ENCODE measurements around the gene NPR1. TPM values are rescaled to one million over a fixed set of nuclear protein-coding genes. Genes with fewer than 3 reads are reported as not detected.

NPR1 gene
- total and polyA plus RNA-seq, 2 of the 4 experiments (the other 2 are of a cell fraction): 0.02 TPM; not detected in 1

DNA sequence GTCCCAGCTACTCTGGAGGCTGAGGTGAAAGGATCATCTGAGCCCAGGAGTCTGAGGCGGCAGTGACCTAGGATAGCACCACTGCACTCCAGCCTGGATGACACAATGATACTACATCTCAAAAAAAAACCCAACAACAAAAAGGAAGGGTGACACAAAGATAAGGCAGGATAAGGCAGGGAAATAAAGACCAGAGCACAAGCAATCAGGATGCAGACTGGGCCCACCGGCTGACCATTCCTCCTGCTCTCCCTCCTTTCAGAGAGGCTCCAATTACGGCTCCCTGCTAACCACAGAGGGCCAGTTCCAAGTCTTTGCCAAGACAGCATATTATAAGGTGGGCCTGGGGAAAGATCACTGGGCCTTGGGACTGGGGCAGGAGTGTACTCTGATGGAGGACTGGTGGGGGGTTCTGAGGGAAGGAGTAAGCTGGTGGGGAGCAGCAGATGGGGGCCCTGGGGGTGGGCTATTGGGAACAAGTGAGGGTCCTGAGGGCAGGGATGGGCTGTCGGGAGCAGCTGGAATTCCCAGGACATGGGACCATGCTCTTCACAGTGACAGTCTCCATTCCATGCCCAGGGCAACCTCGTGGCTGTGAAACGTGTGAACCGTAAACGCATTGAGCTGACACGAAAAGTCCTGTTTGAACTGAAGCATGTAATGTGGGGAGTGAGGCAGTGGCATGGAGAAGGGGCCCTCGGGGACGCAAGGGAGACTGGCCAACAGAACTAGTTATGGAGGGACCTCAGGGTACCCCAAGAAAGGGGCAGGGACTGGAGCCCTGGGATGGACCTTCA, 7.3 kb downstream of the NPR1 start:
- ChIA-PET CTCF (no interaction called here), POLR2A (ENCODE audit: unreplicated experiment) (no interaction called here)
- dilution Hi-C loops (cut with HindIII; ENCODE audit: low sequenced_read_pairs, unreplicated experiment) (no loop called here), in situ Hi-C loops (cut with MboI; ENCODE audit: low sequenced_read_pairs) (no loop called here), intact Hi-C loops (cut with micrococcal nuclease) (no loop called here)
- no peak overlapping the region for H3K14ac ChIP-seq (replicated peaks; ENCODE audit: low read depth, low read length)
- no peak overlapping the region for H4K91ac ChIP-seq (ENCODE audit: insufficient read depth, low read depth, low read length)
- no peaks in the 10 kb centered on the region for H3K9me1 ChIP-seq (ENCODE audit: insufficient read depth, low read length)
- H3K79me1 ChIP-seq (ENCODE audit: low read depth in 1 of 2, low read length in 2 of 2): no peaks in the 10 kb centered on the region
- H3K4me1 ChIP-seq (ENCODE audit: control insufficient read depth, insufficient read depth, low read length): no peaks in the 10 kb centered on the region
- H3K36me3 ChIP-seq (ENCODE audit: control insufficient read depth, insufficient read depth, low read length): no peaks in the 10 kb centered on the region
- H4K8ac ChIP-seq (ENCODE audit: low read depth in 2 of 2, low read length in 2 of 2): no peak overlapping the region
- TF ChIP-seq, protein P1, sequence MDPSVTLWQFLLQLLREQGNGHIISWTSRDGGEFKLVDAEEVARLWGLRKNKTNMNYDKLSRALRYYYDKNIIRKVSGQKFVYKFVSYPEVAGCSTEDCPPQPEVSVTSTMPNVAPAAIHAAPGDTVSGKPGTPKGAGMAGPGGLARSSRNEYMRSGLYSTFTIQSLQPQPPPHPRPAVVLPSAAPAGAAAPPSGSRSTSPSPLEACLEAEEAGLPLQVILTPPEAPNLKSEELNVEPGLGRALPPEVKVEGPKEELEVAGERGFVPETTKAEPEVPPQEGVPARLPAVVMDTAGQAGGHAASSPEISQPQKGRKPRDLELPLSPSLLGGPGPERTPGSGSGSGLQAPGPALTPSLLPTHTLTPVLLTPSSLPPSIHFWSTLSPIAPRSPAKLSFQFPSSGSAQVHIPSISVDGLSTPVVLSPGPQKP (IDR thresholded peaks at IDR 0.05; ENCODE audit: borderline replicate concordance, low read depth, low read length): no peak
- TF ChIP-seq MAZ (IDR thresholded peaks at IDR 0.05; ENCODE audit: borderline replicate concordance, low read depth, low read length) (no peak), SMC3 (IDR thresholded peaks at IDR 0.05; ENCODE audit: low read depth, low read length) (no peak), BHLHE40 (IDR thresholded peaks at IDR 0.05; ENCODE audit: low read depth, low read length) (no peak), POLR2A (IDR thresholded peaks at IDR 0.05; ENCODE audit: low read depth, low read length) (no peak)
- TF ChIP-seq, protein P2, sequence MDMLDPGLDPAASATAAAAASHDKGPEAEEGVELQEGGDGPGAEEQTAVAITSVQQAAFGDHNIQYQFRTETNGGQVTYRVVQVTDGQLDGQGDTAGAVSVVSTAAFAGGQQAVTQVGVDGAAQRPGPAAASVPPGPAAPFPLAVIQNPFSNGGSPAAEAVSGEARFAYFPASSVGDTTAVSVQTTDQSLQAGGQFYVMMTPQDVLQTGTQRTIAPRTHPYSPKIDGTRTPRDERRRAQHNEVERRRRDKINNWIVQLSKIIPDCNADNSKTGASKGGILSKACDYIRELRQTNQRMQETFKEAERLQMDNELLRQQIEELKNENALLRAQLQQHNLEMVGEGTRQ (IDR thresholded peaks at IDR 0.05; ENCODE audit: low read depth, low read length): no peak
- H2AK5ac ChIP-seq (ENCODE audit: low read depth, low read length): no peak overlapping the region
- H3K9ac ChIP-seq (ENCODE audit: low read depth, low read length): no peak overlapping the region
- no peak overlapping the region for H3K4me2 ChIP-seq (ENCODE audit: low read depth, low read length)
- DNase-seq: no peak
- ATAC-seq (ENCODE audit: low read depth): no peak
- WGBS, 2 experiments (ENCODE audit: extremely low coverage in 2 of 2, insufficient read length in 1 of 2): 42% methylated on average over 6 of the region's 11 CpGs; no CpG with 5 or more reads in 1 of the 2 experiments
- H2BK120ac ChIP-seq (ENCODE audit: low read depth, low read length): no peak overlapping the region
- H3K9me3 ChIP-seq (ENCODE audit: control insufficient read depth, insufficient read depth, low read length): no peaks in the 10 kb centered on the region
- H3K4me3 ChIP-seq (ENCODE audit: insufficient read depth, low read depth, low read length): no peak overlapping the region
- no TSS peak for BruUV-seq (replicated peaks)
- no peak overlapping the region for H2AFZ ChIP-seq (replicated peaks; ENCODE audit: low read length, poor library complexity)
- no peak overlapping the region for H3K56ac ChIP-seq (ENCODE audit: extremely low read depth, insufficient read depth, low read length)
- H4K20me1 ChIP-seq (ENCODE audit: insufficient read depth, low read length): no peaks in the 10 kb centered on the region; the same call in 1 of the 2 replicates
- H4K5ac ChIP-seq (ENCODE audit: low read depth, low read length): no peak overlapping the region
- H3K23ac ChIP-seq (ENCODE audit: low read depth, low read length): no peak overlapping the region
- H3K27me3 ChIP-seq (ENCODE audit: control insufficient read depth, insufficient read depth, low read length): peaks cover 48% of the 10 kb centered on the region
- no peak overlapping the region for H3K4ac ChIP-seq (ENCODE audit: low read depth, low read length)
- H2AK9ac ChIP-seq (replicated peaks; ENCODE audit: low read depth, low read length, poor library complexity): no peak overlapping the region
- no peak overlapping the region for H3K18ac ChIP-seq (ENCODE audit: low read depth, low read length)
- no peak overlapping the region for H2BK15ac ChIP-seq (ENCODE audit: low read depth, low read length)
- no peak overlapping the region for H3K27ac ChIP-seq (ENCODE audit: insufficient read depth, low read length)
- H2BK5ac ChIP-seq (ENCODE audit: low read depth, low read length, poor library complexity, severe bottlenecking): no peak overlapping the region
- H2BK20ac ChIP-seq (ENCODE audit: low read depth, low read length): no peak overlapping the region
